Upper lobe of left lung (tissue), 6 donors: ENCODE results near the gene SORBS2. TPM values are rescaled to one million over a fixed set of nuclear protein-coding genes. Genes with fewer than 3 reads are reported as not detected.

ENCODE experiments used
- ATAC-seq, 2 donors: fragments of 200-7000 bp; cut with Tn5 transposase; one replicate each; pipeline ENCODE4 v1.9.1; 2022; ENCODE audit warnings: mild to moderate bottlenecking in 2 of 2, moderate library complexity in 2 of 2; ENCODE audit not compliant: low FRiP score in 2 of 2
- DNase-seq, 2 donors: peaks; one replicate each; pipeline ENCODE4 v3.0.0-alpha.2; 2019 to 2020
- H3K27ac ChIP-seq, 4 donors: fragments of 200-600 bp; sonication (generic); one replicate each; pipeline ENCODE4 v1.5.1; 2016 to 2019
- H3K27me3 ChIP-seq, 4 donors: fragments of 200-600 bp; sonication (generic); one replicate each; pipeline ENCODE4 v1.5.1; 2017 to 2019
- H3K36me3 ChIP-seq, 4 donors: fragments of 200-600 bp; sonication (generic); one replicate each; pipeline ENCODE4 v1.5.1; 2016 to 2019
- H3K4me1 ChIP-seq, 4 donors: fragments of 200-600 bp; sonication (generic); one replicate each; pipeline ENCODE4 v1.5.1; 2018 to 2019
- H3K4me3 ChIP-seq, 4 donors: fragments of 200-600 bp; sonication (generic); one replicate each; pipeline ENCODE4 v1.5.1; 2017 to 2019; ENCODE audit warnings: mild to moderate bottlenecking in 2 of 4, moderate library complexity in 1 of 4
- H3K9me3 ChIP-seq, 4 donors: fragments of 200-600 bp; sonication (generic); one replicate each; pipeline ENCODE4 v1.5.1; 2018 to 2019
- CTCF ChIP-seq, 6 experiments: fragments of 450-650 bp in 4 of 6; fragments of 200-600 bp in 2 of 6; sonication (generic) in 2 of 6; IDR thresholded peaks; one replicate each; pipeline ENCODE4 v1.5.1; 2016 to 2019; ENCODE audit warnings: antibody characterized with exemption in 6 of 6
- EP300 ChIP-seq, 4 donors: sonication (generic); formaldehyde crosslinking; IDR thresholded peaks; one replicate each; pipeline ENCODE4 v1.5.1; 2017; ENCODE audit warnings: antibody characterized with exemption in 4 of 4, control low read depth in 2 of 4
- POLR2A ChIP-seq, 4 donors: fragments of 450-650 bp; IDR thresholded peaks; one replicate each; pipeline ENCODE4 v1.5.1; 2016 to 2017; ENCODE audit warnings: antibody characterized with exemption in 4 of 4, mild to moderate bottlenecking in 2 of 4
- POLR2AphosphoS5 ChIP-seq, 2 donors: sonication (generic); formaldehyde crosslinking; IDR thresholded peaks; one replicate each; pipeline ENCODE4 v1.5.1; 2017; ENCODE audit warnings: antibody characterized with exemption in 2 of 2
- WGBS, 2 donors: methylation state at CpG; one replicate each; pipeline ENCODE4 v1.1.5; 2017 to 2018; 5-methylcytosine and 5-hydroxymethylcytosine counted together
- total RNA-seq, 6 donors: library from RNA; depleted of rRNA in 4 of 6; stranded (reverse); fragments of >200 nt in 4 of 6; gene quantifications; one replicate each; pipeline versions ENCODE4 v1.1.0 to v1.2.1, GENCODE V29; 2016 to 2021
- donor health status: DM: no; HTN: no; CAD: no; lungs with moderate emphysema.
- donor health status: DM: no; HTN: yes; CAD: no; lungs with severe emphysema.

SORBS2 gene
- total RNA-seq, 6 donors from 2014 or later, result 35.4 to 83.2 (median 58.1) TPM

- peaks cover 5 to 27% (median 20%) of the 10 kb centered on the region in 4 donors for H3K4me1 ChIP-seq
- TF ChIP-seq CTCF (IDR thresholded peaks at IDR 0.05), result no peak
- no peak for TF ChIP-seq POLR2AphosphoS5 (IDR thresholded peaks at IDR 0.05)
- no peak for TF ChIP-seq POLR2A (IDR thresholded peaks at IDR 0.05)
- no peak for TF ChIP-seq EP300 (IDR thresholded peaks at IDR 0.05)
- H3K9me3 ChIP-seq, result no peaks in the 10 kb centered on the region
- H3K4me3 ChIP-seq, result no peak overlapping the region
- ATAC-seq (no peak), DNase-seq (no peak)
- no peaks in the 10 kb centered on the region for H3K27me3 ChIP-seq
- no peaks in the 10 kb centered on the region for H3K36me3 ChIP-seq
- WGBS, 2 donors, result 91 to 97% methylated on average over 2 of the region's 2 CpGs
- H3K27ac ChIP-seq, result no peak overlapping the region
Observed at GRCh38 chr4:185841451-185841850, 29.5 kb upstream of the SORBS2 start.

GRCh38 chr4:185840953-185841352, 29.0 kb upstream of the SORBS2 start:
- H3K9me3 ChIP-seq, result no peaks in the 10 kb centered on the region
- TF ChIP-seq CTCF (IDR thresholded peaks at IDR 0.05) (no peak), POLR2AphosphoS5 (IDR thresholded peaks at IDR 0.05) (no peak), EP300 (IDR thresholded peaks at IDR 0.05) (no peak), POLR2A (IDR thresholded peaks at IDR 0.05) (no peak)
- DNase-seq, result no peak
- WGBS, 2 donors, result 89 to 92% methylated on average over 6 of the region's 6 CpGs
- no peak for ATAC-seq
- H3K36me3 ChIP-seq, result no peaks in the 10 kb centered on the region
- H3K4me1 ChIP-seq, result peaks cover 5 to 27% (median 20%) of the 10 kb centered on the region in 4 donors
- no peak overlapping the region for H3K4me3 ChIP-seq
- no peaks in the 10 kb centered on the region for H3K27me3 ChIP-seq
- H3K27ac ChIP-seq, result no peak overlapping the region

GRCh38 chr4:185840201-185840600, 28.2 kb upstream of the SORBS2 start:
- H3K4me1 ChIP-seq, result peaks cover 5 to 27% (median 20%) of the 10 kb centered on the region in 4 donors
- DNase-seq, result no peak
- no peak for TF ChIP-seq POLR2AphosphoS5 (IDR thresholded peaks at IDR 0.05)
- TF ChIP-seq EP300 (IDR thresholded peaks at IDR 0.05), result no peak
- no peak for TF ChIP-seq POLR2A (IDR thresholded peaks at IDR 0.05)
- no peak for TF ChIP-seq CTCF (IDR thresholded peaks at IDR 0.05)
- H3K27me3 ChIP-seq, result no peaks in the 10 kb centered on the region
- no peaks in the 10 kb centered on the region for H3K9me3 ChIP-seq
- WGBS, 2 donors, result 74 to 83% methylated on average over 2 of the region's 2 CpGs
- no peak overlapping the region for H3K4me3 ChIP-seq
- H3K36me3 ChIP-seq, result no peaks in the 10 kb centered on the region
- H3K27ac ChIP-seq, result no peak overlapping the region
- no peak for ATAC-seq

- Histone ChIP-seq H3K4me1 (peaks cover 5 to 27% (median 20%) of the 10 kb centered on the region in 4 donors), H3K27me3 (no peaks in the 10 kb centered on the region), H3K4me3 (no peak overlapping the region), H3K9me3 (no peaks in the 10 kb centered on the region), H3K36me3 (no peaks in the 10 kb centered on the region), H3K27ac (peak overlapping the region in 1 of 4 donors; percentile 55)
- DNase-seq, result no peak
- WGBS, 2 donors, result 83 to 92% methylated on average over 6 of the region's 6 CpGs
- ATAC-seq, result peak in 1 of 2 donors; percentile 13
- TF ChIP-seq CTCF (IDR thresholded peaks at IDR 0.05) (no peak), EP300 (IDR thresholded peaks at IDR 0.05) (no peak), POLR2A (IDR thresholded peaks at IDR 0.05) (no peak), POLR2AphosphoS5 (IDR thresholded peaks at IDR 0.05) (no peak)
Observed at GRCh38 chr4:185839770-185840169, 27.8 kb upstream of the SORBS2 start.

GRCh38 chr4:185839194-185839712, 27.3 kb upstream of the SORBS2 start:
- Histone ChIP-seq H3K4me3 (no peak overlapping the region), H3K9me3 (no peaks in the 10 kb centered on the region), H3K4me1 (peaks cover 5 to 27% (median 20%) of the 10 kb centered on the region in 4 donors), H3K27me3 (no peaks in the 10 kb centered on the region), H3K36me3 (no peaks in the 10 kb centered on the region), H3K27ac (peak overlapping the region in 1 of 4 donors; percentile 55)
- TF ChIP-seq CTCF (IDR thresholded peaks at IDR 0.05) (no peak), EP300 (IDR thresholded peaks at IDR 0.05) (no peak), POLR2A (IDR thresholded peaks at IDR 0.05) (no peak), POLR2AphosphoS5 (IDR thresholded peaks at IDR 0.05) (no peak)
- ATAC-seq (peak; percentile 85 to 89), DNase-seq (no peak)
- 67 to 68% methylated on average over 9 of the region's 9 CpGs for WGBS, 2 donors
